Measurements from ENCODE around the gene OPRL1.
A peak's percentile ranks its signal among the peaks of the same experiment; 100 is the strongest.
"Not testable (repeated sequence)": the region's sequence is repeated elsewhere in the genome, so short reads cannot be mapped to it uniquely, and the experiment has no call there.

The OPRL1 gene

DNA sequence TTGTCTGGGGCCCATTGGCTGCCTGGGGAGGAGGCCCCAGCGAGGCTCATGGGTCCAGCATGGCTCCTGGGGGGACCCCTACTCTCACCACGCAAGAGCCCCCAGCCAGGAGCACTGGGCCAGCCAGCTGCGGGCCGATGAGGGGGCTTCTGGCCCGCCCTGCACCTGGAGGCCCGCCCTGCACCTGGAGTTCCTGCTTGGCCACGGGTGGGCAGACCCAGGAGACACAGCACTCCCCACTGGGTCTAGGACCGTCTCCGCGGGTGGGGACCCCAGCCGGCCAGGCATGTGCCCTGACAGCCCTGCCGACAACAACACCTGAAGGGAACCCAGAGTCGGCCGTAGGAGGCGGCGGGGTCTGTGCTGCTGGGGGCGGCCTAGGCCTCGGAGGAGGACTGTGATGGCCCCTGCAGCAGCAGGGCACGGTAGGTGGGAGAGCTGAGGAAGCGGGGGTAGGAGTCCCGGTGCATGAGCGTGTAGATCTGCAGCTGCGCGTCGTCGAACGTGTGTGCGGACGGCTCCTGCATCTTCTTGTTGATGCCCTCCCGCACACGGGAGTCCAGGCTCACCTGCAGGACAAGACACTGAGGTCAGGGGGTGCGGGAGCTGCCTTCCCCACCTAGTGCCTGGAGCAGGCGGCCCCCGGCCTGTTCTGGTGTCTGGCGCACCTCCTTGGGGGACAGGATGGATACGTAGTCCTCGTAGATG, 6.3 kb upstream of the OPRL1 start:
- DNase-seq: no peak

DNA sequence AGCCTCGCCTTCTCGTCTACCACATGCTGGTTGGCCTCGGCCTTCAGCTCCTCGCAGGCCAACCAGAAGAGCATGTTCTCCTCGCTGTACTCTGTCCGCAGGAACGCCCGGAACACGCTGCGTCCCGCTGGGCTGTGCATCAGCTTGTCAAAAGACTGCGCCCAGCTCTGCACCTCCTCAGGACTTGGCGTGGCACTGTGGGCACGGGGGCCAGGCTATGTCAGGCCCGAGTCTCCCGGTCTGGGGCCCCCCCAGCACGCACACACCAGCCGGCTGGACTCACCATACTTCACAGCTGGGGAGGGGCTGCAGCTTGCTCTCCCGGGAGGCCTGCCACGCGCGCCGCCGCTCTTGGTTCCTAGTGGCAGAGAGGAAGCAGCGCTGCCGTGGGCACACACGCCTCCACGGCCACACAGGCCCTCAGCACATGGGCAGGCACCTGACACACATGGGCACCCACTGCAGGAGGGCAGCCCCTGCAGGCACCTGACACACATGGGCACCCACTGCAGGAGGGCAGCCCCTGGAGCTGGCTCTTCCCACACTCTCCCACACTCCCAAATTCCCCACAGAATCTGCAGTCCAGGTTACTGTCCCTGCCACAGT, 5.6 kb upstream of the OPRL1 start:
- DNase-seq: no peak

DNA sequence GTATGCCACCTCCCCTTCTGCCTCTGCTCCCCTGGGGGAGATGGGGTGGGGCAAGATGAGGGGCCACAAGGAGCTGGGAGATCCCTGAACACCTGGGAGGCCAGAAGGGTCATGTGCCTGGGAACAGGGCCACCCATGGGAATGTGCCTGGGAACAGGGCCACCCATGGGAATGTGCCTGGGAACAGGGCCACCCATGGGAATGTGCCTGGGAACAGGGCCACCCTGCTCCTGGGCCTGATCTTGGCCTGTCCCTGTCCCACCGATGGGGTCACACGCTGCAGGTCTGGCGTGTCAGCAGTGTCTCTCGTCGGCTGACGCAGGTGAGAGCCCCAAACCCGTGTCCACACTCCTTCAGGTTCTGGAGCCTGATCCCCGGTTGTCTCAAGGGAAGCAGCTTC, 4.9 kb upstream of the OPRL1 start:
- no peak for DNase-seq

DNA sequence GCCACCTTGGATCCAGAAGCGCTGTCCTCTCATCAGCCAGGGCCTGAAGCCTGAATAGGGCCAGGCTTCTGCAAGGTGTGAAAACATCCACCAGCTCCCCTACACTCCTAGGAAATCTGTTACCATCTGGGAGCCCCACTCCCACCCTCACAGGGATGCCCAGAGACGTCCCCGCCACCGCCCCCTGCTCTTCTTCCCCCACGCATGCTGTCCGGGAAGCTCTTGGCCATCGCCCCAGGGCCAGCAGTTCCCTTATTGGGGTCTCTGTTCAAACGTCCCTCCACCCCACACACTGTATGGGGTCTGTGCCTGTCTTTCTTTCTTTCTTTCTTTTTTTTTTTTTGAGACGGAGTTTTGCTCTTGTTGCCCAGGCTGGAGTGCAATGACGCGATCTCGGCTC, 4.3 kb upstream of the OPRL1 start:
- DNase-seq: no peak

DNA sequence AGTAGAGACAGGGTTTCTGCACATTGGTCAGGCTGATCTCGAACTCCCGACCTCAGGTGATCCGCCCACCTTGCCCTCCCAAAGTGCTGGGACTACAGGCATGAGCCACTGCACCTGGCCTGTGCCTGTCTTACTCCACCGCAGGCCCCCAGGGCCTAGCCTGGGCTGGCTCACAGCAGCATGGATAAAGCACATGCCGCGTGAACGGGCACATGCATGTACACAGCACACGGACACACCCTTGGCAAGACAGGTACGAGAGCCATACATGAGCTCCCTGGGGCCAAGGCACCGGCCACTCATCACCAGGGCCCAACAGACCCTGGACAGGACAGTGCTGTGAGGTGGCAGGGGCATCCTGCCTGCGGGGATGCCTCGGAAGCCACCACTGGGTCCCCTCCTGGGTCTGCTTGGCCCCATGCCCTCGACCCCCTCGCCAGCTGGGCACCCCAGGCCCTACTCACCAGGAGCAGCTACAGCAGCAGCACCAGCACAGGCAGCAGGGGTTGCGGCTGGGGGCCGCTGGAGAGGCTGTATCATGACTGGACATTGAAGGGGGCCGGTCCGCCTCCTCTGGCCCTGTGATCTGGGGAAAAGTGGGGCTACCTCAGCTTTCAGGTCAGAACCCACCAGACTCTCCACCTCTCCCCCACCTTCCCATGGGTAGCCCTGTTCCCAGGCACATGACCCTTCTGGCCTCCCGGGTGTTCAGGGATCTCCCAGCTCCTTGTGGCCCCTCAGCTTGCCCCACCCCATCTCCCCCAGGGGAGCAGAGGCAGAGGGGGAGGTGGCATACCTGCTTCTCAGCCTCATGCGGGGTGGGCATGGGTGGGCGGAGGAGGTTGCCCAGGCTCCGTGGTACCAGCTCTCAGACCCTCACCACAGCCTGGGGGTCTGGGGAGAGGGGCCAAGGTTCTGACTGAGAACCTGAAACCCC, 3.6 kb upstream of the OPRL1 start:
- no peak for DNase-seq

DNA sequence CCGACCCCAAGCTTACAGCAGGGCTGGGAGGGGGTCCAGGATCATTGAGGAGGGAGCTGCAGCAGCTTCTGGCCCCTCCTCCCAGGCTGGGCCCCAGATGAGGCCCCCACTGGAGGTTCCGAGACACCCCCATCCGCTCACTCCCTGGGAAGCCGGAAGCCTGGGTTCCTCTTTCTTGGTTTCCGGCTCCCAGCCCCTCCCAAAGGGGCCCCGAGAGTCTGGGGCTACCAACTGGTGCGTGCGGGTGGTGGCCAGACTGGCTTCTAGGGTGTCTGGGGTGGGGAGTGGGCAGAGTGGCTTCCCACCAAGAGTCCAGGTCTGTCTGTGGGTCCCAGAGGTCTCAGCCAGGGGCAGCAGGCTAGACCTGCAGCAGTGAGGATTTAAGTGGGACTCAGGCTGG, 2.8 kb upstream of the OPRL1 start:
- DNase-seq: peak; percentile 17 to 81

DNA sequence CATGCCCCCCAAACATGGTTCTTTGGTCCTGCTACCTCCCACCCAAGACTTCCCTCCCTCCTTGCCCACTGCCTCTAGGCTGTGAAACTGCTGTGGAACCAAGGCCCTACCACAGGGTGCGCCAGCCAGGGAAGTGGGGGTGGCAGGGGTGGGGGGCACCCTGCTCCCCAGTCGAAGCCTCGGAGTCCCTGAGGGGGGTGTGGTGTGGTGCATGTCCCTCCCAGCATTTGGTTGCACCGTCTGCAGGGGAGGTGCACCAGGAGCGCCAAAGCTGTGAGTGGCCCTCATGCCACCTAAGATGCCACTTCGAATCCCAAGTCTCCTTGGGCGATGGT, 2.4 kb upstream of the OPRL1 start:
- no peak for DNase-seq

DNA sequence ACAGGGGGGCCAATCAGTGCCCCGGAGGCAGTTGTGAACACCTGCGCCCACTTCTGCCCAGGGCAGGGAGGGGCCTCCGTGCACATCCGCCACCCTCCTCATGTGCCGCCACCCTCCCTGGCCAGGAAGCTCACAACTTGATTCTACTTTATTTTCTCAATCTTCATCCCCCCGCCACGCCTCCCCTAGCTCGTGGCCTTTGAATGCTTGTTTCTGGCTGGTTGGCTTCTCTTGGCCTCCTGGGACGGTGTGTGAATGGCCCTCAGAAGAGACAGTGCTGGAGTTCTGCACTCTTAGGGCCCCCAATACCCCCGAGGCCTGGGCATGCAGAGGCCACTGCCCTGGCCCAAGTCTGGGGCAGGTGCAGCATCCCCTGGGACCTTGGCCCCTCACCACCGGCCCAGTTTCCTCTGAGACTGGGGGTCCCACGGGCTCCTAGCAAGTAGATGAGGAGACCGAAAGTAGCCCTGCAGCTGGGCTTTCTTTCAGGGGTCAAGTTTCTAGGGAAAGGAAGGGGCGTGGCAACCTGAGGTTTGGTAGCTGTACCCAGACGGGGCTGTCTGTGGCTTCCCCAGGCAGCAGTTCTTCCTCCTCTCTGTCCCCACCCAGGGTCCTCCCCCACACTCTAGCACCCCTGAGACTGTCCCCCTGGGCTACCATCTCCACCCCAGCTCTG, 1.9 kb upstream of the OPRL1 start:
- peak in 1 of 2 donors; percentile 34 for DNase-seq

DNA sequence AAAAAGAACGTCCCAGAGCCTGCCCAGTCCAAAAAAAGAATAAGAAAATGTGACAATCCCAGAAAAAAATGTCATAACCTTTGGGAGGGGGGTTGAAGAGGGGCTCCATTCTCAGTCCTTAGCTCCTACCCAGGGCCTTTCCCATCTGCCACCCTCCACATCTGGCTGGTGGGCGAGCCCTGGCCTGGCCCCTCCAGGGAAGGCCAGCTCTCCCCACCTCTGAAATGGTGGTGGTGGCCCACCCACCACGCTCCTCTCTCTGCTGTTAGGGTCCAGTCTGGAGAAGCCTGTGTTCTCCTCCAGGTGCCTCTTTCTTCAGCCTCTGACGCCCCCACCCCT, 979 bp upstream of the OPRL1 start:
- DNase-seq: no peak

DNA sequence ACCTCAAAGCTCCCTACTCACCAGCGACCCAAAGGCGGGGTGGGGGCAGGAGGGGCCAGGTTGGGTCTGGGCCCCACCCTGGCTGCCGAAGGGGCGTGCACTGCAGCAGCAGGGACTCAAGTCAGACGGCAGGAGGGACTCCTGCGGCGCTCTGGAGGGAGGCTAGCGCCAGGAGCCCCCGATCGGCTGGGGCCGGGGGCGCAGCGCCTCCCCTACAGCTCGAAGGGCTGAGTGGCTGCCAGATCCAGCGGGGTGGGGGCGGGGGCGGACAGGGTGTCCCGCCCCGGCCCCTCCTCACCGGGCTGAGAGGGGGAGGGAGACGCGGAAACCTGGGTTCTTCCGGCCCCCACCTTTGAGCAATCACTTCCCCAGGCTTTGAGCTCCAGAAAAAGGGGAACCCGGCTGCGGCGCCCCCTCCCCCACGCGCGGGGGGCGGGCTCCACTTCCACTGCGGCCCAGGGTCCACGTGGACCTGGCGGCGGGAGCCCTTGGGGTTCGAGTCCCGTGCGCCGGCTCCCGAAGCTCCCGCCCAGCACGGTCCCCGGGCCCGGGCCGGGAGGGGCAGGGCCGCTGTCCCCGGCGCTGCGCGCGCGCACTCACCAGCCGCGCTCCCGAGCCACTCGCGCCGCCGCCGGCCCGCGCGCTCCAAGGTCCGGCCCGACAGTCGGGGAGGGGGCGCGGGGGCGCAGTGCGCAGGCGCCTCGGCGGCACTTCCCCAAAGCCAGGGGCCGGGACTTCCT, 439 bp upstream of the OPRL1 start, which contains the start of gene RGS19:
RGS19 (minus strand) TSS at position 246 of the 740 bp plus-strand sequence. CDS start 2,632 bp downstream, outside the sequence.
- peak; percentile 84 to 90 for DNase-seq

DNA sequence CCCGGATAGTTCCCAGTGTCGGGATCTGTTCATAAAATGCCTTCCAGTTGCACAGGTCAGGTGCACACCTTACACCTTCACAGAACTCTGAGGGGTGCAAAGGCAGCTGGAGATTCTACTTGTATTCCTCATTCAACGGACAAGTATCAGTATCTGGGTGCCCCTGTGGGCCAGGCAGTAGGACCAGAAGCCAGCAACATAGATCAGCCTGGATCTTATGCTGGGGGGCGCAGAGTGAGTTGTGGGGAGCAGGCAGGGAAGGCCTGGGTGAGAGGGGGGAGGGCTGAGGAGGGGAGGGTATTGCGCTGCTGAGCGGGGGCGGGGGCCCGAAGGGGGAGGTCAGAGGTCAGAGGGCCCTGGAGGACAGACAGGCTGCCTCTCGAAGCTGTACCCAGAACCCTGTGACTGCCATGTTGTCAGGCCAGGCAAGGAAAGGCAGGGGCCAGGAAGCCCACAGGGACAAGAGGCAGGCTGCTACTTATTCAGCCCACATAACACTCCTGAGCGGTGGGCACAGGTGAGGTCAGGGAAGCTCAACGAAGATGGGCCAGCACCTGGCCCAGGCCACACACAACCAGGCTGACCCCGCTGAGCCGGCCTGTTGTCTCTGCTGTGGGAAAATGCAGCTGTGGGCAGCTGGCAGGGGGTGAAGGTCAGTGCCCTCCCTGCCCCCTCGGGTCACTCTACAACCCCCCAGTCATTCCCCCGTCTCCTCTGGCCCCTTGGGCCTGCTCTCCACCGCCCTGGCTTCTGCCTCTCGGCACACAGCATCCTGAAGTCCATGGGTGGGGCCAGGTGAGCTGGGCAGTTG, 1.1 kb downstream of the OPRL1 start:
- DNase-seq: no peak

DNA sequence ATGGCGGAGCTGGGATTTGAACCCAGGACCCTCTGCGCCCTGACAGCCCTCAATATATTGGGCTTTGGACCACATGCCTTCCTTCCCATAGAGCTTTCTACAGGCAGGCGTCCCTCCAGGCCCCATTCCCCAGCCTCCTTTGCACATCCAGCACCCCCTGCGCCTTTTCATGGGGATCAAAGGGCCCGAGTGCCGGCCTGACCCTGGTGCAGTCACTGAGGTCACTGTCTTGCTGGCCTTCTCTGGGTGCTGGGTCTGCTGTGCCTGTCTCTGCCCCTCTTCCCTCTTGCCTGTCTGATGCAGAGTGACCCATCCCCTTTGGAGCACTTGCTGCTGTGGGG, 1.7 kb downstream of the OPRL1 start:
- DNase-seq: no peak

DNA sequence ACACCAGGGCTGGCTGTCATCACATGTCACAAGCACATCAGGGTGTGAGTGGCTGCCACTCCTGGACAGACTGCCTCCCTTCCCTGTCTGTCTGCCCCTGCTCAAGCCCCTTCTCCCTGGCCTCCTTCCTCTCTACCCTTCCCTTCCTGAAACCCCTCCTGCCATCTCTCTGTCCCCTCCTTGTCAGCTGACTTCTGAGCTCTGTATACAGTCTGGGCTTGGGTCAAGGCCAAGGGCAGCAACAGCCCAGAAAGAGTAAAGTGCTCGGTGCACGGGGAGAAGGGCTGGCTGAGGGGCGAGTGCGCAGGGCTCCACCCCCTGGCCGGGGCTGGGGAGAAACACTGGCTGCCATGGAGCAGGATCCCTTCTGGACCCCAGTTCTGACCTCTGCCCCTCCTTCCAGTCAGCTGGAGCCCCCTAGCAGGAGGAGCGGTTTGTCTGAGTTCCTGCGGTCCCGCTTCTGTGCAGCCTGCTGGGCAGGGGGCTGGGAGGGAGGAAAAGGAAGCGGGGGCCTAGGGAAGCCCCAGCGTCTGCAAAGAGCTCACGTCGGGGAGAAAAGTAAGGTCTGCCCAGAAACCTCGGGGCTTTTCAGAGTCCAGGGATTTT, 2.3 kb downstream of the OPRL1 start:
- DNase-seq: no peak

DNA sequence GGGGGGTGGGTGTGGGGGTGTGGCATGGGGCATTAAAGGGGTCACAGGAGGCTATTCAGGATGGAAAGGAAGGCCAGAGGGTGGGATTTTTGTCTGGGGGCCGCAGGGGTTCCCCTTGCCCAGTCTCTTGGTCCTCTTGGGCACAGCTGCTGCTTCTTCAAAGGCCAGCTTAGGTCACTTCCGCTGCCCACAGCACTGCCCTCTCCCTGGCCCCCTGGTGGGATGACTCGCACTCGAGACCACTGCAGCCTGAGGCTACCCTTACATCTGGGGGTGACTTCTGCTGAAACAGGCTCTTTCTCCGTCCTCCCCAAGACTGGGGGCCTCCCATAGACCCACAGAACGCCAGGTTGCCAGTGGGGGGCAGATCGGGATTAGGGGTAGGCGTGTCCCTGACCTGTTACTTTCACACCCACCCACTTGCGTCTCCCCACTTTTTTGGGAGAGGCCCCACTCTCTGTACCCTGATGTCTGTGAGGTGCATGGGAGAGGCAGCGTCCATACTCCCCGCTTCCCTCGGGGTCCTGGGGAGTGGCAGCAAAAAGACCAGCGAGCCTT, 3.0 kb downstream of the OPRL1 start:
- no peak for DNase-seq

DNA sequence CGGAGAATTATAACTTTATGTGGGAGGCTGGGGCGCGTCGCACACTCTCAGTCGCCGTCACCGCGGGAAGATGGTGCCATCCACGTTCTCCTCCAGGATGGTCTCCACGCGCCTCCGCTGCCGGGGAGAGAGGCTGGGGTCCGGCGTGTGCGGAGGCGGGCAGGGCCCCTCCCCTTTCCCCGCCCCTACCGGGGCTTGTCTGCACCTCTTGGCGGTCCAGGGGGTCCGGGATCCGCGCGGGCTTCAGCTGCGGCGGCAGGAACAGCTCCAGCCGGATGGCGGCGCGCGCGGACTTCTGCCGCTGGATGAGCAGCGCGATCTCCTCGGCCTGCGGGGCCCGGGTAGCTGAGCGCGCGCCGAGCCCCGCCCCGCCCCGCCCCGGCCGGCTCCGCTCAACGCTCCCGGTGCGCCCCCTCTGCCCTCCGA, 3.5 kb downstream of the OPRL1 start:
- peak; percentile 24 to 33 for DNase-seq

DNA sequence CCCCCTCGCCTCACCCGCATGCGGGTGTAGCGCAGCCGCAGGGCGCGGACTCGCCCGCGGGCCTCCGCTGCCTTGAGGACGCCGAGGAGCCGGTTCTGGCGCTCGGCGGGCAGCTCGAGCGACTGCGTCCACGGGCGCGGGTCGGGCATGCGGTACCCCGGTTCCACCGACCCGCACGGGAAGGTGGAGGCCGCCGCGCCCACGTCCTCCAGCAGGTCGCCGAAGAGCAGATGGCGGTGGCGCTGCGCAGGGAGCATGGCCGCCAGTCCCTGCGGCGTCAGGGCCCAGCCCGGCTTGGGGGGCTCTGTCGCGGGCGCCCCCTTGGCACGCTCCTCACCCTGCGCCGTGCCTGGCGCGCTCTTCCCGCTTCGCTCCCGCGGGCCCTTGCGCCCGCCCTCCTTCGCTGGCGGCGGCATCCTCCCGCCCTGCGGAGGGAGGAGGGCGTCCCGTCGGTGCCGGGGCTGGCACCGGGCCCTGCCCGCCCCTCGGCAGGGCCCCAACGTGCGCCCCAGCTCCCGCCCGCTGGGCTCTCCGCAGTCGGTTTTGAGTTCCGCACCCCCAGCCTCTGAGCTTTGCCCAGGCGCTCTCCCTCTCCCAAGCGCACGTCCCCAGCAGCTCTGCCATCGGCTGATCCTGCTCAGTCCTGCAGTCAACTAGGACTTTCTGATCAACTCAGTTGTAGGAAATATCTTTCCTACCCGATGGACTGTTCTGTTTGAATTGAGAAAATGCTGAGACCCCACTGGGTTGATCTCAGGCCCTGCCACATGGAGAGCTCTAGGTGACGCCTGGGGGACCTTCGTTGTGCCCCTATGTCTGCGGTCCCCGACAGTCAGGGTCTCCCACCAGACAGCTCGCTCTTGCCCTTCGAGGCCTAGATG, 4.2 kb downstream of the OPRL1 start, which contains the start of gene LKAAEAR1:
LKAAEAR1 (minus strand) TSS at position 595 of the 881 bp plus-strand sequence; CDS start at position 416, 179 bp downstream.
- DNase-seq: no peak

DNA sequence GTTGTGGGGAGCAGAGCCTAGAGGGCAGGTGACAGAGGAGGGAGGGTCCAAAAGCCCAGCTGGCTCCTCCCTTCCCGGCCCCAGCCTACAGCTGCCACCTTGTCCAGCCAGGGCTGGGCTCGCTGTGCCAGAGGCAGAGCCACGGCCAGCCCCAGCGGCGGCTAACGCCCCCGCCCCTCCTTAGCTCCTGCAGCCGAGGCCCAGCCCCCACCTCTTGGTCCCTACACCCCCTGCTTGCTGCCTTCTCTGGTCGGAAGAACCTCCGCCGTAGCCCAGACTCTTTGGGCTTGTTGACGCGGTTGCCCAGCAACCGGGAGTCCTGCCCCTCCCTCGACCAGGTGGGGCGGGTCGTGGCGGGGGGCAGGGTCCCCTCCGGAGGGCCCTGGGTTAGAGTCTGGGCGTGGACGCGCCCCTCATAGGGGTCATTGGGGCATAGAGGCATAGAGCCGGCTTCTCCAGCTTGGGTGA, 4.8 kb downstream of the OPRL1 start:
- no peak for DNase-seq

DNA sequence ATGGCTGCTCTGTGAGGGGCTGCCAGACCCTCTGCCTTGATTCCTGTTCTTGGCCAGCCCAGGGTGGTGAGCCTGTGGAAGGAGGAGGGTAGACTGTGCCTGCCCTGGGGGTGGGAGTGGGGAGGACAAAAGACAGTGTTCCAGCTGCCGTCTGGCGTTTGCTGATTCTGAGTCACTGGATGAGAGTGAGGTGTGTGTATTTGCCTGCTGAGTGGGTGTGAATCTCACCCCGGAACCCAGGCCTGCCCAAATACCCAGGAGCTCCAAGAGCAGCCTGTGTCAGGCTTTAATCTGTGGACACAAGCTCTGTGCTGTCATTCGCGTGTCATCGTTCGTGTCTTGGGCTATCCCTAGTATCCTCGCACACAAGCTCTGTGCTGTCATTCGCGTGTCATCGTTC, 6.9 kb downstream of the OPRL1 start:
- DNase-seq: no peak

DNA sequence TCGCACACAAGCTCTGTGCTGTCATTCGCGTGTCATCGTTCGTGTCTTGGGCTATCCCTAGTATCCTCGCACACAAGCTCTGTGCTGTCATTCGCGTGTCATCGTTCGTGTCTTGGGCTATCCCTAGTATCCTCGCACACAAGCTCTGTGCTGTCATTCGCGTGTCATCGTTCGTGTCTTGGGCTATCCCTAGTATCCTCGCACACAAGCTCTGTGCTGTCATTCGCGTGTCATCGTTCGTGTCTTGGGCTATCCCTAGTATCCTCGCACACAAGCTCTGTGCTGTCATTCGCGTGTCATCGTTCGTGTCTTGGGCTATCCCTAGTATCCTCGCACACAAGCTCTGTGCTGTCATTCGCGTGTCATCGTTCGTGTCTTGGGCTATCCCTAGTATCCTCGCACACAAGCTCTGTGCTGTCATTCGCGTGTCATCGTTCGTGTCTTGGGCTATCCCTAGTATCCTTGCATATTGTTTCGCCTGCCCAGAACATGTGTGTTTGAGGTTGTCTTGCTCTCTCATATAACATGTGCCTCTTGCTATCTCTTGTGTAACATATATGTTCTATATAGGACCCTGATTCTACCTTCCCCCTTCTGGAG, 7.4 kb downstream of the OPRL1 start:
- DNase-seq: not testable (repeated sequence)

Measured in bone marrow (tissue), 2 donors.